Neural cell (in vitro differentiated cells): ENCODE results near the gene PLN.

Experiments
- CTCF ChIP-seq: fragments of 450-650 bp; IDR thresholded peaks from 2 replicates; pipeline ENCODE4 v1.5.1; 2014; ENCODE audit warnings: antibody characterized with exemption, mild to moderate bottlenecking, moderate library complexity; ENCODE audit not compliant: poor library complexity, severe bottlenecking
- MXI1 ChIP-seq: fragments of 450-650 bp; conservative IDR thresholded peaks from 2 replicates; pipeline ENCODE4 v1.6.1; 2014; ENCODE audit warnings: antibody characterized with exemption, mild to moderate bottlenecking; ENCODE audit not compliant: poor library complexity, severe bottlenecking
- POLR2AphosphoS5 ChIP-seq: IDR thresholded peaks from 2 replicates; pipeline ENCODE4 v1.6.1; 2012
- RAD21 ChIP-seq: fragments of 450-650 bp; conservative IDR thresholded peaks from 2 replicates; pipeline ENCODE4 v1.6.1; 2014; ENCODE audit warnings: antibody characterized with exemption, mild to moderate bottlenecking, moderate library complexity
- TAF1 ChIP-seq: IDR thresholded peaks from 2 replicates; pipeline ENCODE4 v1.6.1; 2012; ENCODE audit warnings: low read depth

- TF ChIP-seq CTCF (no peak), MXI1 (no peak), POLR2AphosphoS5 (no peak), TAF1 (no peak), RAD21 (no peak)
These were observed 24.9 kb upstream of the PLN start for GRCh38 chr6:118523216-118523615.
